K562 (cell line): Measurements from ENCODE around the gene NSG2. TPM values are rescaled to one million over a fixed set of nuclear protein-coding genes. Genes with fewer than 3 reads are reported as not detected.

Source experiments
- CEBPG ChIP-seq, 3 experiments: fragments of 200-800 bp in 1 of 3; sonication (Bioruptor generic) in 1 of 3; sonication (generic) in 1 of 3; formaldehyde crosslinking in 1 of 3; IDR thresholded peaks in 2 of 3; conservative IDR thresholded peaks in 1 of 3; 2 replicates each; pipeline versions ENCODE4 v1.6.1 to v1.8.0; 2016 to 2022; ENCODE audit warnings: missing compliant biosample characterization in 2 of 3, missing genetic modification characterization in 2 of 3, mild to moderate bottlenecking in 1 of 3, missing genetic modification reagents in 1 of 3
- POLR2G ChIP-seq: fragments of 200-400 bp; formaldehyde crosslinking; IDR thresholded peaks from 2 replicates; pipeline ENCODE4 v1.6.1; 2017; ENCODE audit warnings: low read depth, mild to moderate bottlenecking, antibody characterized with exemption, low read length, moderate library complexity
- SMC3 ChIP-seq: conservative IDR thresholded peaks from 2 replicates; pipeline ENCODE4 v1.6.1; 2011; ENCODE audit warnings: low read depth, low read length, improper control_type of control experiment; ENCODE audit not compliant: insufficient read depth
- ZNF449 ChIP-seq: fragments of 250-450 bp; sonication (Bioruptor Pico); IDR thresholded peaks from 2 replicates; pipeline ENCODE4 v1.8.0; 2022; ENCODE audit warnings: moderate library complexity, mild to moderate bottlenecking, inconsistent platforms
- ZNF79 ChIP-seq: fragments of 250-450 bp; sonication (Bioruptor Pico); IDR thresholded peaks from 2 replicates; pipeline ENCODE4 v1.4.0; 2020; ENCODE audit warnings: low read depth, mild to moderate bottlenecking, moderate library complexity
- polyA plus RNA-seq, 8 experiments: library from polyadenylated mRNA; depleted of rRNA in 4 of 8; stranded (reverse) in 5 of 8; unstranded in 3 of 8; fragments of >200 nt; fragmentation: Nextera tagmentation in 2 of 8; fragmentation: Illumina TruSeq in 1 of 8; extraction: Ambion mirVana in 2 of 8; extraction: Trizol in 1 of 8; gene quantifications; 2 replicates each; pipeline versions ENCODE4 v1.2.1 to v1.2.3, GENCODE V29; 2011 to 2014; ENCODE audit warnings: inconsistent platforms in 1 of 8, missing spikeins in 1 of 8
- total RNA-seq, 7 experiments: library from RNA; depleted of rRNA in 6 of 7; stranded (reverse); fragments of >200 nt in 6 of 7; fragmentation: Illumina TruSeq in 2 of 7; extraction: Trizol in 2 of 7; gene quantifications; 2 replicates each; pipeline versions ENCODE4 v1.2.1 to v1.2.3, GENCODE V29; 2011 to 2021; ENCODE audit warnings: low replicate concordance in 1 of 7
- TF ChIP-seq, protein P1 (sequence below): fragments of 250-450 bp; sonication (Bioruptor Pico); IDR thresholded peaks from 2 replicates; pipeline ENCODE4 v1.8.0; 2021; ENCODE audit warnings: moderate library complexity, mild to moderate bottlenecking, inconsistent platforms
- TF ChIP-seq, protein P2 (sequence below): fragments of 450-650 bp; IDR thresholded peaks from 2 replicates; pipeline ENCODE4 v1.6.1; 2016

Gene NSG2
- total and polyA plus RNA-seq, 9 of the 15 experiments (the other 6 are each of a cell fraction or from before 2014, with no cell fraction given), result not detected

DNA sequence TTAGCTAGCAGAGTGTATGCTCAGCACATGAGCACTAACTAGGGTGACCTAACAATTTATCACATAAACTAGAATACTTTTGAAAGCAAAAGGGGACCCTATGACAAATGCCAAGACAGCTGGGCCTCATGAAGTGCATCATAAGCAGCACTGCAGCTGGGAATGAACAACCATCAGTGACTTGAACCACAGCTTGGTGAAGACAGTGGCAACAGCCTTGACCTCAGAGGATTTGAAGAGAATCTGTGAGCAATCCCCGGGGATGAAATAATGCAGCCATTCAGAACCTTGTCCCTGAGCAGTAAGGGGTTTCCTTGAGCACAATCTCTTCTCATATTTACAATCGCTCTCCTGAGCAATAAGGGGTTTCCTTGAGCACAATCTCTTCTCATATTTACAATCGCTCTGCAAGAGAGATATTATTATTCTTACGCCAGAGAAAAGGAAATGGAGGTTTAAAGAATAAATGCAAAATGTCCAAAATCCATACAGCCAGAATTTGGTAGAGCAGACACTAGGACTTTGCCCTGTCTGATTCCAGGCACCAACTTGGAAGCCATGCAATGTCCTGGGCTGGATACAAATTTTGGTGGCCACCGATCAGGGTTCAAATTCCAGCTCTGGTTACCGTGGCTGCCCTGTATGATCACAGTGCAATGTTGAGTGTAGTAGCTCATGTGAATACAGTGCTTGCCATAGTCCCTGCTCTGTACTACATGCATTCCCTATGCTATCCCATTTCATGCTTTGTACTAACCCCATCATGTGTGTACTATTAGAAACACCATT is 846 bp upstream of the NSG2 start (continued):
- TF ChIP-seq POLR2G, result no peak
- TF ChIP-seq, protein P1, sequence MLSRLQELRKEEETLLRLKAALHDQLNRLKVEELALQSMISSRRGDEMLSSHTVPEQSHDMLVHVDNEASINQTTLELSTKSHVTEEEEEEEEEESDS (CRISPR knock-in tag), result no peak
- TF ChIP-seq SMC3, result no peak
- TF ChIP-seq, protein P2, sequence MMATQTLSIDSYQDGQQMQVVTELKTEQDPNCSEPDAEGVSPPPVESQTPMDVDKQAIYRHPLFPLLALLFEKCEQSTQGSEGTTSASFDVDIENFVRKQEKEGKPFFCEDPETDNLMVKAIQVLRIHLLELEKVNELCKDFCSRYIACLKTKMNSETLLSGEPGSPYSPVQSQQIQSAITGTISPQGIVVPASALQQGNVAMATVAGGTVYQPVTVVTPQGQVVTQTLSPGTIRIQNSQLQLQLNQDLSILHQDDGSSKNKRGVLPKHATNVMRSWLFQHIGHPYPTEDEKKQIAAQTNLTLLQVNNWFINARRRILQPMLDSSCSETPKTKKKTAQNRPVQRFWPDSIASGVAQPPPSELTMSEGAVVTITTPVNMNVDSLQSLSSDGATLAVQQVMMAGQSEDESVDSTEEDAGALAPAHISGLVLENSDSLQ, result no peak
- TF ChIP-seq CEBPG (CRISPR knock-in tag; IDR thresholded peaks at IDR 0.05), result no peak
- no peak for TF ChIP-seq CEBPG (tag; conservative IDR thresholded peaks at IDR 0.05 in 1 of 2, IDR thresholded peaks at IDR 0.05 in 1 of 2)
- no peak for TF ChIP-seq ZNF79 (CRISPR knock-in tag)
- no peak for TF ChIP-seq ZNF449
